ENCODE measurements around the gene RNFT2. TPM values are rescaled to one million over a fixed set of nuclear protein-coding genes. Genes with fewer than 3 reads are reported as not detected.
"Not testable (repeated sequence)": the region's sequence is repeated elsewhere in the genome, so short reads cannot be mapped to it uniquely, and the experiment has no call there.

RNFT2 gene
- polyA plus RNA-seq, 2 donors, result 0.09 to 0.28 TPM

- WGBS, 2 donors, result 93 to 95% methylated on average over 2 of the region's 2 CpGs
- H3K36me3 ChIP-seq (ENCODE audit: control insufficient read depth in 2 of 2, insufficient read depth in 2 of 2, low read length in 1 of 2), result no peaks in the 10 kb centered on the region
- H3K4me3 ChIP-seq (ENCODE audit: low read depth in 1 of 2, low read length in 2 of 2), result no peak overlapping the region
Measured at GRCh38 chr12:116779597-116779996, 41.5 kb downstream of the RNFT2 start.

GRCh38 chr12:116780942-116781341 is 42.8 kb downstream of the RNFT2 start:
- Histone ChIP-seq H3K9me3 (ENCODE audit: control insufficient read depth in 2 of 2, insufficient read depth in 1 of 2, low read depth in 1 of 2, low read length in 1 of 2) (no peaks in the 10 kb centered on the region), H3K4me3 (ENCODE audit: low read depth in 1 of 2, low read length in 2 of 2) (no peak overlapping the region), H3K36me3 (ENCODE audit: control insufficient read depth in 2 of 2, insufficient read depth in 2 of 2, low read length in 1 of 2) (no peaks in the 10 kb centered on the region), H3K27ac (ENCODE audit: low read depth in 2 of 2, low read length in 1 of 2) (no peak overlapping the region), H3K4me1 (ENCODE audit: control insufficient read depth in 2 of 2, insufficient read depth in 2 of 2, low read length in 1 of 2) (no peaks in the 10 kb centered on the region), H3K27me3 (ENCODE audit: control insufficient read depth in 1 of 2, insufficient read depth in 2 of 2, low read length in 2 of 2) (no peaks in the 10 kb centered on the region)
- 74 to 77% methylated on average over 4 of the region's 4 CpGs for WGBS, 2 donors

More at GRCh38 chr12:116779597-116779996, 41.5 kb downstream of the RNFT2 start:
- H3K9me3 ChIP-seq (ENCODE audit: control insufficient read depth in 2 of 2, insufficient read depth in 1 of 2, low read depth in 1 of 2, low read length in 1 of 2), result no peaks in the 10 kb centered on the region
- H3K27me3 ChIP-seq (ENCODE audit: control insufficient read depth in 1 of 2, insufficient read depth in 2 of 2, low read length in 2 of 2), result no peaks in the 10 kb centered on the region
- no peaks in the 10 kb centered on the region for H3K4me1 ChIP-seq (ENCODE audit: control insufficient read depth in 2 of 2, insufficient read depth in 2 of 2, low read length in 1 of 2)
- no peak overlapping the region for H3K27ac ChIP-seq (ENCODE audit: low read depth in 2 of 2, low read length in 1 of 2)

GRCh38 chr12:116783525-116784237 is 45.6 kb downstream of the RNFT2 start:
- 89 to 91% methylated on average over 6 of the region's 6 CpGs for WGBS, 2 donors
- Histone ChIP-seq H3K27ac (ENCODE audit: low read depth in 2 of 2, low read length in 1 of 2) (no peak overlapping the region), H3K9me3 (ENCODE audit: control insufficient read depth in 2 of 2, insufficient read depth in 1 of 2, low read depth in 1 of 2, low read length in 1 of 2) (no peaks in the 10 kb centered on the region), H3K4me1 (ENCODE audit: control insufficient read depth in 2 of 2, insufficient read depth in 2 of 2, low read length in 1 of 2) (no peaks in the 10 kb centered on the region), H3K4me3 (ENCODE audit: low read depth in 1 of 2, low read length in 2 of 2) (no peak overlapping the region), H3K36me3 (ENCODE audit: control insufficient read depth in 2 of 2, insufficient read depth in 2 of 2, low read length in 1 of 2) (no peaks in the 10 kb centered on the region), H3K27me3 (ENCODE audit: control insufficient read depth in 1 of 2, insufficient read depth in 2 of 2, low read length in 2 of 2) (no peaks in the 10 kb centered on the region)

GRCh38 chr12:116784238-116784612 is 46.1 kb downstream of the RNFT2 start:
- H3K4me3 ChIP-seq (ENCODE audit: low read depth in 1 of 2, low read length in 2 of 2), result no peak overlapping the region
- H3K27me3 ChIP-seq (ENCODE audit: control insufficient read depth in 1 of 2, insufficient read depth in 2 of 2, low read length in 2 of 2), result no peaks in the 10 kb centered on the region
- H3K36me3 ChIP-seq (ENCODE audit: control insufficient read depth in 2 of 2, insufficient read depth in 2 of 2, low read length in 1 of 2), result no peaks in the 10 kb centered on the region
- H3K27ac ChIP-seq (ENCODE audit: low read depth in 2 of 2, low read length in 1 of 2), result no peak overlapping the region
- 94 to 98% methylated on average over 7 of the region's 7 CpGs for WGBS, 2 donors
- H3K4me1 ChIP-seq (ENCODE audit: control insufficient read depth in 2 of 2, insufficient read depth in 2 of 2, low read length in 1 of 2), result no peaks in the 10 kb centered on the region
- H3K9me3 ChIP-seq (ENCODE audit: control insufficient read depth in 2 of 2, insufficient read depth in 1 of 2, low read depth in 1 of 2, low read length in 1 of 2), result no peaks in the 10 kb centered on the region

GRCh38 chr12:116789562-116789961 is 51.4 kb downstream of the RNFT2 start:
- not testable (repeated sequence) for H3K4me3 ChIP-seq (ENCODE audit: low read depth in 1 of 2, low read length in 2 of 2); H3K27ac ChIP-seq (ENCODE audit: low read depth in 2 of 2, low read length in 1 of 2); H3K9me3 ChIP-seq (ENCODE audit: control insufficient read depth in 2 of 2, insufficient read depth in 1 of 2, low read depth in 1 of 2, low read length in 1 of 2); H3K36me3 ChIP-seq (ENCODE audit: control insufficient read depth in 2 of 2, insufficient read depth in 2 of 2, low read length in 1 of 2); H3K27me3 ChIP-seq (ENCODE audit: control insufficient read depth in 1 of 2, insufficient read depth in 2 of 2, low read length in 2 of 2); H3K4me1 ChIP-seq (ENCODE audit: control insufficient read depth in 2 of 2, insufficient read depth in 2 of 2, low read length in 1 of 2)

- no peak overlapping the region for H3K27ac ChIP-seq (ENCODE audit: low read depth in 2 of 2, low read length in 1 of 2)
- H3K4me3 ChIP-seq (ENCODE audit: low read depth in 1 of 2, low read length in 2 of 2), result no peak overlapping the region
- H3K9me3 ChIP-seq (ENCODE audit: control insufficient read depth in 2 of 2, insufficient read depth in 1 of 2, low read depth in 1 of 2, low read length in 1 of 2), result no peaks in the 10 kb centered on the region
- 53 to 68% methylated on average over 1 of the region's 1 CpG for WGBS, 2 donors
- no peaks in the 10 kb centered on the region for H3K4me1 ChIP-seq (ENCODE audit: control insufficient read depth in 2 of 2, insufficient read depth in 2 of 2, low read length in 1 of 2)
- no peaks in the 10 kb centered on the region for H3K36me3 ChIP-seq (ENCODE audit: control insufficient read depth in 2 of 2, insufficient read depth in 2 of 2, low read length in 1 of 2)
- H3K27me3 ChIP-seq (ENCODE audit: control insufficient read depth in 1 of 2, insufficient read depth in 2 of 2, low read length in 2 of 2), result no peaks in the 10 kb centered on the region
Measured at GRCh38 chr12:116790066-116790465, 52.0 kb downstream of the RNFT2 start.

- WGBS, 2 donors, result 58 to 60% methylated on average over 10 of the region's 10 CpGs
- H3K27ac ChIP-seq (ENCODE audit: low read depth in 2 of 2, low read length in 1 of 2), result no peak overlapping the region
- no peaks in the 10 kb centered on the region for H3K36me3 ChIP-seq (ENCODE audit: control insufficient read depth in 2 of 2, insufficient read depth in 2 of 2, low read length in 1 of 2)
- no peak overlapping the region for H3K4me3 ChIP-seq (ENCODE audit: low read depth in 1 of 2, low read length in 2 of 2)
- H3K4me1 ChIP-seq (ENCODE audit: control insufficient read depth in 2 of 2, insufficient read depth in 2 of 2, low read length in 1 of 2), result no peaks in the 10 kb centered on the region
- no peaks in the 10 kb centered on the region for H3K9me3 ChIP-seq (ENCODE audit: control insufficient read depth in 2 of 2, insufficient read depth in 1 of 2, low read depth in 1 of 2, low read length in 1 of 2)
- no peaks in the 10 kb centered on the region for H3K27me3 ChIP-seq (ENCODE audit: control insufficient read depth in 1 of 2, insufficient read depth in 2 of 2, low read length in 2 of 2)
Measured at GRCh38 chr12:116792403-116792802, 54.3 kb downstream of the RNFT2 start.

- Histone ChIP-seq H3K9me3 (ENCODE audit: control insufficient read depth in 2 of 2, insufficient read depth in 1 of 2, low read depth in 1 of 2, low read length in 1 of 2) (peaks cover 3% of the 10 kb centered on the region in 2 donors), H3K4me1 (ENCODE audit: control insufficient read depth in 2 of 2, insufficient read depth in 2 of 2, low read length in 1 of 2) (no peaks in the 10 kb centered on the region), H3K36me3 (ENCODE audit: control insufficient read depth in 2 of 2, insufficient read depth in 2 of 2, low read length in 1 of 2) (no peaks in the 10 kb centered on the region), H3K4me3 (ENCODE audit: low read depth in 1 of 2, low read length in 2 of 2) (no peak overlapping the region), H3K27ac (ENCODE audit: low read depth in 2 of 2, low read length in 1 of 2) (no peak overlapping the region), H3K27me3 (ENCODE audit: control insufficient read depth in 1 of 2, insufficient read depth in 2 of 2, low read length in 2 of 2) (no peaks in the 10 kb centered on the region)
- 88 to 95% methylated on average over 4 of the region's 4 CpGs for WGBS, 2 donors
Measured at GRCh38 chr12:116794725-116795124, 56.6 kb downstream of the RNFT2 start.

- Histone ChIP-seq H3K4me3 (ENCODE audit: low read depth in 1 of 2, low read length in 2 of 2) (no peak overlapping the region), H3K27me3 (ENCODE audit: control insufficient read depth in 1 of 2, insufficient read depth in 2 of 2, low read length in 2 of 2) (no peaks in the 10 kb centered on the region), H3K27ac (ENCODE audit: low read depth in 2 of 2, low read length in 1 of 2) (no peak overlapping the region), H3K4me1 (ENCODE audit: control insufficient read depth in 2 of 2, insufficient read depth in 2 of 2, low read length in 1 of 2) (no peaks in the 10 kb centered on the region), H3K36me3 (ENCODE audit: control insufficient read depth in 2 of 2, insufficient read depth in 2 of 2, low read length in 1 of 2) (no peaks in the 10 kb centered on the region), H3K9me3 (ENCODE audit: control insufficient read depth in 2 of 2, insufficient read depth in 1 of 2, low read depth in 1 of 2, low read length in 1 of 2) (peaks cover 3% of the 10 kb centered on the region in 2 donors)
- WGBS, 2 donors, result 78 to 91% methylated on average over 6 of the region's 6 CpGs
Measured at GRCh38 chr12:116797885-116798284, 59.8 kb downstream of the RNFT2 start.

- 96 to 97% methylated on average over 4 of the region's 4 CpGs for WGBS, 2 donors
- no peak overlapping the region for H3K27ac ChIP-seq (ENCODE audit: low read depth in 2 of 2, low read length in 1 of 2)
- H3K4me3 ChIP-seq (ENCODE audit: low read depth in 1 of 2, low read length in 2 of 2), result no peak overlapping the region
- no peaks in the 10 kb centered on the region for H3K36me3 ChIP-seq (ENCODE audit: control insufficient read depth in 2 of 2, insufficient read depth in 2 of 2, low read length in 1 of 2)
- peaks cover 3% of the 10 kb centered on the region in 2 donors for H3K9me3 ChIP-seq (ENCODE audit: control insufficient read depth in 2 of 2, insufficient read depth in 1 of 2, low read depth in 1 of 2, low read length in 1 of 2)
- H3K27me3 ChIP-seq (ENCODE audit: control insufficient read depth in 1 of 2, insufficient read depth in 2 of 2, low read length in 2 of 2), result no peaks in the 10 kb centered on the region
- H3K4me1 ChIP-seq (ENCODE audit: control insufficient read depth in 2 of 2, insufficient read depth in 2 of 2, low read length in 1 of 2), result no peaks in the 10 kb centered on the region
Measured at GRCh38 chr12:116798719-116799118, 60.6 kb downstream of the RNFT2 start.
